Activated naive CD8-positive, alpha-beta T cell treated with anti-CD3 and anti-CD28 coated beads, Interleukin-2, amount 50 U/mL, for 24 hours (primary cell): ENCODE results near the gene OTUD7B.

Experiments used
- ATAC-seq: fragments of 150-1000 bp; cut with Tn5 transposase; one replicate; pipeline ENCODE4 v1.10.0; 2021
- DNase-seq: peaks from one replicate; pipeline ENCODE4 v3.0.0; 2021
- H3K27ac Mint-ChIP-seq: one replicate; pipeline ENCODE4 v1.8.0; 2021; ENCODE audit warnings: mild to moderate bottlenecking, mixed read lengths
- H3K27me3 Mint-ChIP-seq: one replicate; pipeline ENCODE4 v1.8.0; 2021; ENCODE audit warnings: mixed read lengths
- H3K36me3 Mint-ChIP-seq: one replicate; pipeline ENCODE4 v1.8.0; 2021; ENCODE audit warnings: low read depth, mixed read lengths
- H3K4me1 Mint-ChIP-seq: one replicate; pipeline ENCODE4 v1.8.0; 2021; ENCODE audit warnings: mixed read lengths
- H3K4me3 Mint-ChIP-seq: one replicate; pipeline ENCODE4 v1.8.0; 2021; ENCODE audit warnings: mild to moderate bottlenecking, moderate library complexity, mixed read lengths
- H3K9me3 Mint-ChIP-seq: one replicate; pipeline ENCODE4 v1.8.0; 2021; ENCODE audit warnings: mixed read lengths

OTUD7B gene

GRCh38 chr1:150017206-150017750 lies 6.8 kb upstream of the OTUD7B start:
- Mint-ChIP-seq H3K27ac (no peak overlapping the region), H3K4me1 (no peaks in the 10 kb centered on the region), H3K9me3 (no peaks in the 10 kb centered on the region), H3K27me3 (peaks cover 9% of the 10 kb centered on the region), H3K4me3 (no peak overlapping the region), H3K36me3 (no peaks in the 10 kb centered on the region)
- no peak for DNase-seq
- no peak for ATAC-seq

GRCh38 chr1:150015651-150016131 lies 5.2 kb upstream of the OTUD7B start:
- no peak for ATAC-seq
- no peak for DNase-seq
- Mint-ChIP-seq H3K36me3 (no peaks in the 10 kb centered on the region), H3K4me1 (peaks cover 2% of the 10 kb centered on the region), H3K4me3 (no peak overlapping the region), H3K9me3 (no peaks in the 10 kb centered on the region), H3K27me3 (peaks cover 3% of the 10 kb centered on the region), H3K27ac (no peak overlapping the region)

GRCh38 chr1:150012611-150013010 lies 2.1 kb upstream of the OTUD7B start:
- H3K4me3 Mint-ChIP-seq: no peak overlapping the region
- H3K27ac Mint-ChIP-seq: no peak overlapping the region

GRCh38 chr1:150009604-150010392 lies 728 bp downstream of the OTUD7B start:
- Mint-ChIP-seq H3K27me3 (peaks cover 2% of the 10 kb centered on the region), H3K4me3 (peak overlapping the region; percentile 86), H3K9me3 (no peaks in the 10 kb centered on the region), H3K4me1 (peaks cover 47% of the 10 kb centered on the region), H3K27ac (peak overlapping the region; percentile 93), H3K36me3 (peaks cover 36% of the 10 kb centered on the region)
- DNase-seq (peak; percentile 52), ATAC-seq (peak; percentile 77)

More at GRCh38 chr1:150012611-150013010, 2.1 kb upstream of the OTUD7B start:
- peaks cover 25% of the 10 kb centered on the region for H3K4me1 Mint-ChIP-seq
- no peaks in the 10 kb centered on the region for H3K9me3 Mint-ChIP-seq
- peaks cover 5% of the 10 kb centered on the region for H3K27me3 Mint-ChIP-seq
- no peak for DNase-seq
- no peak for ATAC-seq
- H3K36me3 Mint-ChIP-seq: peaks cover 16% of the 10 kb centered on the region

GRCh38 chr1:150008699-150009098 lies 1.8 kb downstream of the OTUD7B start:
- H3K4me1 Mint-ChIP-seq: peaks cover 56% of the 10 kb centered on the region
- H3K27ac Mint-ChIP-seq: peak overlapping the region; percentile 93
- DNase-seq (no peak), ATAC-seq (no peak)
- no peaks in the 10 kb centered on the region for H3K9me3 Mint-ChIP-seq
- H3K4me3 Mint-ChIP-seq: peak overlapping the region; percentile 86
- H3K27me3 Mint-ChIP-seq: peaks cover 4% of the 10 kb centered on the region
- peaks cover 42% of the 10 kb centered on the region for H3K36me3 Mint-ChIP-seq

GRCh38 chr1:150006881-150007421 lies 3.6 kb downstream of the OTUD7B start:
- H3K4me1 Mint-ChIP-seq: peaks cover 68% of the 10 kb centered on the region
- H3K36me3 Mint-ChIP-seq: peaks cover 52% of the 10 kb centered on the region
- peak overlapping the region; percentile 93 for H3K27ac Mint-ChIP-seq
- DNase-seq: no peak
- no peaks in the 10 kb centered on the region for H3K9me3 Mint-ChIP-seq
- ATAC-seq: peak; percentile 86
- H3K4me3 Mint-ChIP-seq: peak overlapping the region; percentile 86
- peaks cover 4% of the 10 kb centered on the region for H3K27me3 Mint-ChIP-seq

- ATAC-seq (no peak), DNase-seq (no peak)
- H3K27me3 Mint-ChIP-seq: peaks cover 4% of the 10 kb centered on the region
- H3K27ac Mint-ChIP-seq: no peak overlapping the region
- no peak overlapping the region for H3K4me3 Mint-ChIP-seq
- peaks cover 56% of the 10 kb centered on the region for H3K36me3 Mint-ChIP-seq
- H3K4me1 Mint-ChIP-seq: peaks cover 74% of the 10 kb centered on the region
- H3K9me3 Mint-ChIP-seq: no peaks in the 10 kb centered on the region
Observed at GRCh38 chr1:150005606-150006005, 4.9 kb downstream of the OTUD7B start.

- Mint-ChIP-seq H3K4me3 (no peak overlapping the region), H3K4me1 (peaks cover 82% of the 10 kb centered on the region), H3K27ac (peak overlapping the region; percentile 21), H3K9me3 (no peaks in the 10 kb centered on the region), H3K27me3 (peaks cover 2% of the 10 kb centered on the region), H3K36me3 (peaks cover 65% of the 10 kb centered on the region)
- ATAC-seq (peak; percentile 29), DNase-seq (no peak)
Observed at GRCh38 chr1:150003801-150004200, 6.7 kb downstream of the OTUD7B start.

GRCh38 chr1:150002217-150002616 lies 8.3 kb downstream of the OTUD7B start:
- Mint-ChIP-seq H3K9me3 (no peaks in the 10 kb centered on the region), H3K27ac (peak overlapping the region; percentile 11), H3K4me1 (peaks cover 82% of the 10 kb centered on the region), H3K27me3 (peaks cover 2% of the 10 kb centered on the region), H3K4me3 (no peak overlapping the region), H3K36me3 (peaks cover 58% of the 10 kb centered on the region)
- DNase-seq: no peak
- ATAC-seq: no peak

- H3K27me3 Mint-ChIP-seq: peaks cover 2% of the 10 kb centered on the region
Observed at GRCh38 chr1:150001415-150001814, 9.1 kb downstream of the OTUD7B start.

GRCh38 chr1:149997585-149998262 lies 12.8 kb downstream of the OTUD7B start:
- Mint-ChIP-seq H3K4me1 (peaks cover 80% of the 10 kb centered on the region), H3K9me3 (no peaks in the 10 kb centered on the region), H3K36me3 (peaks cover 51% of the 10 kb centered on the region), H3K27me3 (no peaks in the 10 kb centered on the region), H3K27ac (peak overlapping the region; percentile 89), H3K4me3 (peak overlapping the region; percentile 62)
- peak; percentile 77 for ATAC-seq
- peak; percentile 13 for DNase-seq

More at GRCh38 chr1:150001415-150001814, 9.1 kb downstream of the OTUD7B start:
- peaks cover 57% of the 10 kb centered on the region for H3K36me3 Mint-ChIP-seq
- ATAC-seq (no peak), DNase-seq (no peak)
- no peaks in the 10 kb centered on the region for H3K9me3 Mint-ChIP-seq
- H3K4me3 Mint-ChIP-seq: no peak overlapping the region
- H3K27ac Mint-ChIP-seq: no peak overlapping the region
- peaks cover 82% of the 10 kb centered on the region for H3K4me1 Mint-ChIP-seq

GRCh38 chr1:149995927-149996326 lies 14.6 kb downstream of the OTUD7B start:
- DNase-seq (peak; percentile 10), ATAC-seq (peak; percentile 87)
- H3K4me1 Mint-ChIP-seq: peaks cover 65% of the 10 kb centered on the region
- no peaks in the 10 kb centered on the region for H3K9me3 Mint-ChIP-seq
- H3K36me3 Mint-ChIP-seq: peaks cover 48% of the 10 kb centered on the region
- H3K27me3 Mint-ChIP-seq: no peaks in the 10 kb centered on the region
- H3K4me3 Mint-ChIP-seq: peak overlapping the region; percentile 48
- peak overlapping the region; percentile 76 for H3K27ac Mint-ChIP-seq

- no peak for ATAC-seq
- no peaks in the 10 kb centered on the region for H3K9me3 Mint-ChIP-seq
- peaks cover 49% of the 10 kb centered on the region for H3K4me1 Mint-ChIP-seq
- no peak for DNase-seq
- H3K36me3 Mint-ChIP-seq: peaks cover 38% of the 10 kb centered on the region
- H3K27me3 Mint-ChIP-seq: no peaks in the 10 kb centered on the region
- H3K27ac Mint-ChIP-seq: no peak overlapping the region
- no peak overlapping the region for H3K4me3 Mint-ChIP-seq
Observed at GRCh38 chr1:149993764-149994163, 16.8 kb downstream of the OTUD7B start.

- peaks cover 40% of the 10 kb centered on the region for H3K36me3 Mint-ChIP-seq
- H3K4me1 Mint-ChIP-seq: peaks cover 45% of the 10 kb centered on the region
- no peak overlapping the region for H3K4me3 Mint-ChIP-seq
- H3K9me3 Mint-ChIP-seq: no peaks in the 10 kb centered on the region
- ATAC-seq: no peak
- no peaks in the 10 kb centered on the region for H3K27me3 Mint-ChIP-seq
- H3K27ac Mint-ChIP-seq: peak overlapping the region; percentile 69
- no peak for DNase-seq
Observed at GRCh38 chr1:149993181-149993580, 17.3 kb downstream of the OTUD7B start.
